OCI-LY7 (cell line): Measurements from ENCODE around the gene ZIC5. TPM values are rescaled to one million over a fixed set of nuclear protein-coding genes. Genes with fewer than 3 reads are reported as not detected.

Experiments used
- BruUV-seq: library from RNA; stranded (reverse); fragments of 400-500 nt; replicated peaks from 2 replicates; lab custom pipeline; 2021; lab: Mats Ljungman, UMichigan
- CTCF ChIA-PET: fragments of 300-600 bp; sonication (Branson Sonifier 250); formaldehyde crosslinking; loops from one replicate; lab custom pipeline; 2022; ENCODE audit warnings: antibody characterized with exemption; ENCODE audit not compliant: unreplicated experiment; lab: Charles Lee
- POLR2A ChIA-PET: fragments of 300-600 bp; sonication (Branson Sonifier 250); formaldehyde crosslinking; loops from one replicate; lab custom pipeline; 2022; ENCODE audit warnings: antibody characterized with exemption; lab: Charles Lee
- DNase-seq: peaks from one replicate; pipeline ENCODE4 v3.0.0-alpha.2; 2015; ENCODE audit warnings: low spot score
- H2AFZ ChIP-seq: fragments of 200-600 bp; sonication (generic), shearing (Covaris generic); 2 replicates; pipeline ENCODE4 v1.6.1; 2014; ENCODE audit warnings: mild to moderate bottlenecking, antibody characterized with exemption, low read length, moderate library complexity
- H3K27ac ChIP-seq: fragments of 200-600 bp; sonication (generic); 2 replicates; pipeline ENCODE4 v1.5.1; 2014; ENCODE audit warnings: mixed run types, low read depth, mild to moderate bottlenecking, moderate library complexity, low read length, inconsistent platforms; ENCODE audit not compliant: poor library complexity, severe bottlenecking
- H3K36me3 ChIP-seq: fragments of 200-600 bp; sonication (generic); 2 replicates; pipeline ENCODE4 v1.6.1; 2014; ENCODE audit warnings: mild to moderate bottlenecking, antibody characterized with exemption, low read length, moderate library complexity, mixed read lengths; ENCODE audit not compliant: insufficient read depth
- H3K4me1 ChIP-seq: fragments of 200-600 bp; sonication (generic); 2 replicates; pipeline ENCODE4 v1.5.1; 2014; ENCODE audit warnings: mild to moderate bottlenecking, low read length; ENCODE audit not compliant: insufficient read depth, poor library complexity, severe bottlenecking
- H3K4me2 ChIP-seq: fragments of 200-600 bp; sonication (generic); 2 replicates; pipeline ENCODE4 v1.6.1; 2014; ENCODE audit warnings: mild to moderate bottlenecking, low read length
- H3K4me3 ChIP-seq: fragments of 200-600 bp; sonication (generic); 2 replicates; pipeline ENCODE4 v1.5.1; 2014; ENCODE audit warnings: mild to moderate bottlenecking, low read depth, low read length; ENCODE audit not compliant: poor library complexity, severe bottlenecking
- H3K79me2 ChIP-seq: fragments of 200-600 bp; sonication (generic); 2 replicates; pipeline ENCODE4 v1.6.1; 2016; ENCODE audit warnings: low read depth, mild to moderate bottlenecking, low read length, moderate library complexity, mixed read lengths; ENCODE audit not compliant: insufficient read depth
- H3K9me2 ChIP-seq: fragments of 200-600 bp; sonication (generic); 2 replicates; pipeline ENCODE4 v1.6.1; 2016; ENCODE audit warnings: mild to moderate bottlenecking, low read length, mixed read lengths; ENCODE audit not compliant: insufficient read depth
- H3K9me3 ChIP-seq: fragments of 200-600 bp; sonication (generic); 2 replicates; pipeline ENCODE4 v1.6.1; 2014; ENCODE audit warnings: mild to moderate bottlenecking, mixed run types, low read length, mixed read lengths
- H4K20me1 ChIP-seq: fragments of 200-600 bp; sonication (generic); 2 replicates; pipeline ENCODE4 v1.6.1; 2014; ENCODE audit warnings: mild to moderate bottlenecking, antibody characterized with exemption, low read length, moderate library complexity, mixed read lengths; ENCODE audit not compliant: insufficient read depth
- EZH2phosphoT487 ChIP-seq: fragments of 200-600 bp; sonication (generic); IDR thresholded peaks from 2 replicates; pipeline ENCODE4 v1.6.1; 2018; ENCODE audit warnings: low read depth, borderline replicate concordance, mild to moderate bottlenecking, mixed run types, antibody characterized with exemption, low read length, moderate library complexity, mixed read lengths
- intact Hi-C: fragments of 100-400 bp; cut with micrococcal nuclease; formaldehyde crosslinking; loops from one replicate; pipeline ENCODE4 v1.10.0; 2022; ENCODE audit not compliant: unreplicated experiment
- total RNA-seq, 2 experiments: library from RNA; depleted of rRNA in 1 of 2; stranded (reverse); fragments of >200 nt in 1 of 2; shearing (Covaris generic) in 1 of 2; gene quantifications; 2 replicates each; pipeline ENCODE4 v1.2.3, GENCODE V29; 2014 to 2022
- TF ChIP-seq, protein P1 (sequence below): fragments of 200-600 bp; sonication (generic); conservative IDR thresholded peaks from 2 replicates; pipeline ENCODE4 v1.5.1; 2014; ENCODE audit warnings: mild to moderate bottlenecking, antibody characterized with exemption, low read length, moderate library complexity, mixed read lengths

The ZIC5 gene
- total RNA-seq, 2 experiments from 2014 or later: not detected

GRCh38 chr13:99963816-99964339, 7.7 kb downstream of the ZIC5 start:
- H3K9me3 ChIP-seq: no peaks in the 10 kb centered on the region
- no peak overlapping the region for H3K27ac ChIP-seq
- H4K20me1 ChIP-seq: no peaks in the 10 kb centered on the region
- DNase-seq: no peak
- no peaks in the 10 kb centered on the region for H3K9me2 ChIP-seq
- H2AFZ ChIP-seq: no peak overlapping the region
- intact Hi-C loops: no loop called here
- H3K4me3 ChIP-seq: no peak overlapping the region
- CTCF ChIA-PET: no interaction called here
- POLR2A ChIA-PET: no interaction called here
- no peak overlapping the region for H3K4me2 ChIP-seq
- H3K79me2 ChIP-seq: no peaks in the 10 kb centered on the region
- no peaks in the 10 kb centered on the region for H3K36me3 ChIP-seq
- BruUV-seq: no TSS peak
- no peaks in the 10 kb centered on the region for H3K4me1 ChIP-seq
- TF ChIP-seq, protein P1, sequence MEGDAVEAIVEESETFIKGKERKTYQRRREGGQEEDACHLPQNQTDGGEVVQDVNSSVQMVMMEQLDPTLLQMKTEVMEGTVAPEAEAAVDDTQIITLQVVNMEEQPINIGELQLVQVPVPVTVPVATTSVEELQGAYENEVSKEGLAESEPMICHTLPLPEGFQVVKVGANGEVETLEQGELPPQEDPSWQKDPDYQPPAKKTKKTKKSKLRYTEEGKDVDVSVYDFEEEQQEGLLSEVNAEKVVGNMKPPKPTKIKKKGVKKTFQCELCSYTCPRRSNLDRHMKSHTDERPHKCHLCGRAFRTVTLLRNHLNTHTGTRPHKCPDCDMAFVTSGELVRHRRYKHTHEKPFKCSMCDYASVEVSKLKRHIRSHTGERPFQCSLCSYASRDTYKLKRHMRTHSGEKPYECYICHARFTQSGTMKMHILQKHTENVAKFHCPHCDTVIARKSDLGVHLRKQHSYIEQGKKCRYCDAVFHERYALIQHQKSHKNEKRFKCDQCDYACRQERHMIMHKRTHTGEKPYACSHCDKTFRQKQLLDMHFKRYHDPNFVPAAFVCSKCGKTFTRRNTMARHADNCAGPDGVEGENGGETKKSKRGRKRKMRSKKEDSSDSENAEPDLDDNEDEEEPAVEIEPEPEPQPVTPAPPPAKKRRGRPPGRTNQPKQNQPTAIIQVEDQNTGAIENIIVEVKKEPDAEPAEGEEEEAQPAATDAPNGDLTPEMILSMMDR: no peak
- TF ChIP-seq EZH2phosphoT487: no peak

DNA sequence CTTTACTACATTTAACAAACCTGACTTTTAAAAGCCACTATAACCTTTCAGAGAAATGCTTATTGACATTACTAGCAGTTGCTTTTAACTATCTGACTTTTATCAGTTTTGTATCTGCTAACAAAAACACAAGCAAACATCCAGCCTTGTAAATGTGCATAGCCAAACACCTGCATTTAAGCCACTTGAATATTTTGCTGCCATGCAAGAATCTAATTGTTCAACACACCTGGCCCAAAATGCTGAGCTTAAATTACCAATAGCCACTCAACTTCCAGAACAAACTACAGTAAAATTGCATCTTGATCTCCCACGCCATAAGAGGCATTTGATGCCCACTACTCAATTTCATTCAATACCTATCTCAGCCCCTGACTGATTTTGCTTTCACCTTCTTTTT, 9.3 kb downstream of the ZIC5 start:
- intact Hi-C loops: no loop called here
- no peak overlapping the region for H3K4me2 ChIP-seq
- no peak overlapping the region for H3K27ac ChIP-seq
- H4K20me1 ChIP-seq: no peaks in the 10 kb centered on the region
- no peaks in the 10 kb centered on the region for H3K9me3 ChIP-seq
- H3K79me2 ChIP-seq: no peaks in the 10 kb centered on the region
- no peaks in the 10 kb centered on the region for H3K4me1 ChIP-seq
- TF ChIP-seq, protein P1: no peak
- TF ChIP-seq EZH2phosphoT487: no peak
- no peaks in the 10 kb centered on the region for H3K36me3 ChIP-seq
- H2AFZ ChIP-seq: no peak overlapping the region
- H3K4me3 ChIP-seq: no peak overlapping the region
- POLR2A ChIA-PET: no interaction called here
- BruUV-seq: no TSS peak
- DNase-seq: no peak
- CTCF ChIA-PET: no interaction called here
- no peaks in the 10 kb centered on the region for H3K9me2 ChIP-seq

GRCh38 chr13:99961636-99962035, 9.9 kb downstream of the ZIC5 start:
- ChIA-PET CTCF (no interaction called here), POLR2A (no interaction called here)
- Histone ChIP-seq H2AFZ (no peak overlapping the region), H3K4me2 (no peak overlapping the region), H4K20me1 (no peaks in the 10 kb centered on the region), H3K4me1 (no peaks in the 10 kb centered on the region), H3K36me3 (no peaks in the 10 kb centered on the region), H3K27ac (no peak overlapping the region), H3K4me3 (no peak overlapping the region), H3K9me2 (no peaks in the 10 kb centered on the region), H3K9me3 (no peaks in the 10 kb centered on the region), H3K79me2 (no peaks in the 10 kb centered on the region)
- intact Hi-C loops: no loop called here
- no peak for TF ChIP-seq EZH2phosphoT487
- TF ChIP-seq, protein P1: no peak
- no TSS peak for BruUV-seq
- DNase-seq: no peak
